GM06990 (cell line): Measurements from ENCODE around the gene USP35.

Experiments used
- DNase-seq: peaks from one replicate; pipeline ENCODE4 v3.0.0-alpha.2; 2011; ENCODE audit not compliant: insufficient read length; ENCODE audit errors: extremely low read depth
- H3K27me3 ChIP-seq: replicated peaks from 2 replicates; pipeline ENCODE4 v1.6.0; 2011; ENCODE audit warnings: low read length; ENCODE audit not compliant: control insufficient read depth, insufficient read depth
- H3K36me3 ChIP-seq: 2 replicates; pipeline ENCODE4 v1.5.1; 2011; ENCODE audit warnings: low read length; ENCODE audit not compliant: control insufficient read depth, insufficient read depth
- H3K4me3 ChIP-seq: replicated peaks from 2 replicates; pipeline ENCODE4 v1.5.1; 2011; ENCODE audit warnings: low read depth, mild to moderate bottlenecking, control low read depth, low read length
- CTCF ChIP-seq: IDR thresholded peaks from 2 replicates; pipeline ENCODE4 v1.5.1; 2011; ENCODE audit warnings: low read length, control low read depth, mild to moderate bottlenecking, inconsistent platforms; ENCODE audit not compliant: insufficient read depth, poor library complexity, severe bottlenecking

USP35 gene

DNA sequence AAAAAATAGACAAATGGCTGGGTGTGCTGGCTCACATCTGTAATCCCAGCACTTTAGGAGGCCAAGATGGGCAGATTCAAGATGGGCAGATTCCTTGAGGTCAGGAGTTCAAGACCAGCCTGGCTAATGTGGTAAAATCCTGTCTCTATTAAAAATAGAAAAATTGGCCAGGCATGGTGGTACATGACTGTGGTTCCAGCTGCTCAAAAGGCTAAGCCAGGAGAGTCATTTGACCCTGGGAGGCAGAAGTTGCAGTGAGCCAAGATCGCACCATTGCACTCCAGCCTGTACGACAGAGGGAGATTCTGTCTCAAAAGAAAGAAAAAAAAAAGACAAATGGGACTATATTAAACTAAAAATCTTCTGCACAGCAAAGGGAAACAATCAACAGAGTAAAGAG is 55.4 kb downstream of the USP35 start:
- no peak overlapping the region for H3K4me3 ChIP-seq
- no peaks in the 10 kb centered on the region for H3K36me3 ChIP-seq
- no peaks in the 10 kb centered on the region for H3K27me3 ChIP-seq
- no peak for DNase-seq
- TF ChIP-seq CTCF, result no peak

GRCh38 chr11:78244546-78245255 is 56.0 kb downstream of the USP35 start:
- no peaks in the 10 kb centered on the region for H3K36me3 ChIP-seq
- no peaks in the 10 kb centered on the region for H3K27me3 ChIP-seq
- TF ChIP-seq CTCF, result no peak
- H3K4me3 ChIP-seq, result no peak overlapping the region
- DNase-seq, result no peak

DNA sequence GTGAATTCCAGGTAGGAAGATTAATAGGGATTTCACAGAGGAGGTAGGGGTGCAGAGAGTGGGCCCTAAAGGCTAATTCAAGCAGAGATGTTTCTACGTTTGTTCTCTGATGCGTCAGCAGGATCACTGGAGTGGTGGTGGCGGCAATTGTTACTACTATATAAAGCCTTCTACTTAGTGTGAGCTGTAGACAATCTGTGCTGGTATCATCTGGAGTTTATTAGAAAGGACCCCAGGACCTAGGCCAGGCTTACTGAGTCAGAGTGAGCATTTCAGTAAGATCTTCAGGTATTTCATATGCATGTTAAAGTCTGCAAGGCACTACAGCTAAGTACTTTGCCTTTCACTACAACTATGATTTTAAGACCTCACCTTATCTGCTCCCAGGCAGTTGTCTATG is 59.5 kb downstream of the USP35 start:
- no peak for DNase-seq
- no peak for TF ChIP-seq CTCF
- Histone ChIP-seq H3K4me3 (no peak overlapping the region), H3K27me3 (no peaks in the 10 kb centered on the region), H3K36me3 (no peaks in the 10 kb centered on the region)

DNA sequence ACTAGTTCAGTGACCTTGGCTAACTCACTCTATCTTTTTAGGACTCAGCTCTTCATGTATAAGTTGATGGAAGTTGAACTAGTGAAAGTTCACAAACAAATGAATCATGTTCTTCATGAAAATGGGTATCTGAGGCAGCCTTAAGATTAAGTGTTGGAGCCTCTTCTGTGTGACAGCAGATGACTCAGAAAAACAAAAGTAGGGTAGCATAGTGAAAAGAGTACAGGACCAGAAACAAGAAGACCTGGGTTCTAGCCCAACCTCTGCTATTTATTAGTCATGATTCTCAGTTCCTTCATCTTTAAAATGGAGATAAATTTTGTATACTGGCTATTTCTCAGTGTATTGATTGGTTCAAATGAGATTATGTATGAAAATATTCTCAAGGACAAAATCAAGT is 60.2 kb downstream of the USP35 start:
- no peak for TF ChIP-seq CTCF
- DNase-seq, result no peak
- no peaks in the 10 kb centered on the region for H3K36me3 ChIP-seq
- no peak overlapping the region for H3K4me3 ChIP-seq
- no peaks in the 10 kb centered on the region for H3K27me3 ChIP-seq

- no peaks in the 10 kb centered on the region for H3K36me3 ChIP-seq
- TF ChIP-seq CTCF, result no peak
- H3K4me3 ChIP-seq, result no peak overlapping the region
- DNase-seq, result no peak
- H3K27me3 ChIP-seq, result no peaks in the 10 kb centered on the region
These were observed 61.4 kb downstream of the USP35 start for GRCh38 chr11:78250099-78250498.
